Pons (tissue), 1 donor: ENCODE measurements around the gene ESPNL.
"Not testable (repeated sequence)": the region's sequence is repeated elsewhere in the genome, so short reads cannot be mapped to it uniquely, and the experiment has no call there.

Source experiments
- DNase-seq: peaks from one replicate; pipeline ENCODE4 v3.0.0-alpha.2; 2016; ENCODE audit warnings: low spot score

ESPNL gene

DNA sequence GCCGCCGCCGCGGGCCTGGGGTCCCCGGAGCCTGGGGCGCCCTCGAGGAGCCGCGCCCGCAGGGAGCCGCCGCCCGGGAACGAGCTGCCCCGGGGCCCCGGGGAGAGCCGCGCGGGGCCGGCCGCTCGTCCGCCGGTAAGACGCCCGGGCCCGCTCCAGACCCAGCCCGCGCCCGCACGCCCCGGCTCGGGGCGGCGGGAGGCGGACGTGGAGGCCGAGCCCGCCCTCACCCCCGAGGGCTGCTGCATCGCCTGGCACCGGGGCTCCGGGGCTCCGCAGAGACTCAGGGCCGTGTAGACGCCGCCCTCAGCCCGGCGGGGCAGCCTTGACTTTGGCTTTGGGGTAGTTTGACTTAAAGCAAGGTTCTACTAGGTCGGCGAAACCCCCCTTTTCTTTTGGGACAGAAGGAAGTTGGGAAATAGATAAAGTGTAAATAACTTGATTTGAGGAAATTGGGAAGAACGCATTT is 59.0 kb downstream of the ESPNL start:
- no peak for DNase-seq

DNA sequence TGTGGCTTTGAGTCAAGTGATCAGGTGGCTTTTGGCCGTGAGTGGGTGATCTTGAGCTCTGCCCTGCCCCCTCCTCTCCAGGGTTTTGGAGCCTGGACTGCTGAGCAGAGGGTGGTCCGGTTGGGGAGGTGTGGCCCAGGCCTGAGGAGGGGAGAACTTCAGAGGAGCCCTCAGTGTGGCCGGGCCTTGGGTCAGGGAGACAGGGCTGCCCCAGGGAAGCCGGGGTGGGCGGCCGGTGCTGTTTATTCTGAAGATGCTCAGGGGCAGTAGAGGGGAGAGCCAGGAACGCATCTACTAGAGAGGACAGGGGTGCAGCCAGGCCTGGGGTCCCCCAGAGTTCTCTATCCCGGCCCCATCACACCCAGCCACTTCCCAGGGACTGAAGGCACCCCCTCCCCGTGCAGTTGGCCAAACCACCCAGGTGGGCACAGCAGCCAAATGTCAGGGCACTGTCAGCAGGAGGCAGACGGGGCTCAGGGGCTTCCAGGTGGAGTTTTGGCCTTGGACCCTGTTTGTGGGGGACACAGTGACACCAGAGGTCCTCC is 59.6 kb downstream of the ESPNL start:
- no peak for DNase-seq

DNA sequence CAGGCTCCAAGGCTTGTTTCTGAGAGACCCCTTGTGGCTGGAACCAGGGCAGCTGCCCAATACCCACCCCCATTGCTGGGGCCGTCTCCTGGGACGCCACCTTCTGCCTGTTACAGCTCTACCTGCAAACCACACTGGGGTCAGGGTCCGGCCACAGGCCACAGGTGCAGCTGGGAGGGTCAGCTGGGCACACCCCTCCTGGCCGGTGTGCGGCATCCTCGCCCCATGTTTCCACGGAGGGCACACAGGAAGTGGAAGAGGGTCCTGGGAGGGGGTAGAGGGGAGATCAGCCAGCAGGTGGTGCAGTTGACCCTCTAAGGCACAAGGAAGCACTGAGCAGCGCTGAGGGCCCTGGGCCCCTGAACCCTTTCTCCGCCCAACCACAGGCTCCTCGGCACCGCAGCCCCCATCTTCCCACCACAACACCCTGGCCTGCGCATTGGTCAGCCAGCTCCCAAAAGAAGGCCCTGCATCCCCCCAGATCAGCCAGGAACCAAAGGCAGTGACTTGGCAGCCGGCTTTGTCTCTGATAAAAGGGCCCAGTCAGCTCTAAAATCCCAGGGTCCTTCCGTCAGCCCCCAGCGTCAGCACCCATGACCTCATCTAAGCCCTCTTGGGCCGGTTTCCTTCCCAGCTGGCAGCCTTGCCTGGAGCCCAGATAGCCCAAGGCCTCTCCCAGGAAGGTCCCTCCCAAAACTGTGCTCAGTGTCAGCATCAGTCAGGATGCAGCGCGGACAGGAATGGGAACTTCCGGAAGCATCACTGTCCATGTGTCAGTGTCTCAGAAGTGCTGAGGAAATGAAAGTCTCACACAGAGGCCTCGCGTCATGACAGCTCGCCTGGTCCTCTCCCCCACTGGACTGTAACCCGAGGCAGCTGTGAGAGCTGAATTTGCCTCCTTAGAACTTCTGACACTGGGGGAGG is 60.3 kb downstream of the ESPNL start:
- DNase-seq, result no peak

DNA sequence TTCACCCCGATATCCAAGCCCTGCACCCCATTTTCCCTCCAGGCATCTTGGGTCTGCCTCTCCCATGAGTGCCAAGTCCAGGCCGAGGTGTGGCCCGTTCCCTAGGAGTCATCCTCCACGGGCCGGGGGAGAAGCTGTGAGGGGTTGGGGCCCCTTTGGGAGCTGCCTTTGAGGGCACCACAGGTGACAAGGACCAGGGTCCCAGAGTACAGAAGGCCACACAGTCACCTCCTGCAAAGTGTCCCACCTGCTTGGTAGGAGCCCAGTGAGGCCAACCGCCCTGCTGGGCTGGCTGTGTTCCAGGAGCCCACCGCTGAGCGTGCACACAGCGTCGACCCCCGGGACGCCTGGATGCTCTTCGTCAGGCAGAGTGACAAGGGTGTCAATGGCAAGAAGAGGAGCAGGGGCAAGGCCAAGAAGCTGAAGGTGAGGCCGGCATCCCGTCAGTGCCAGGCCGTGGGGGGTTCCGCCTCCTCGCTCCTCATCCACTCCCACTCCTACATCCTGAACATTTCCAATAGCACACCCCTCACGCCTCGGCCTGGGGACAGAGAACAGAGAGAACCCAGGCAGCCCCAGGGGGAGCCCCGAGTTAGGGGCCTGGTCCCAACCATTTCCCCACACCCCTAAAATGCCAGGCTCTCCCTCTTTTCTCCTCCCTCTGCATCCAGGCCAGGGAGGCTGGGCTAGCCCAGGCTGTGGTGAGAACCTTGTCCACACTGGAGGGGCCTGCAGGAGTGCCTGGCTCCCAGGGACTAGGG is 61.3 kb downstream of the ESPNL start:
- no peak for DNase-seq

DNA sequence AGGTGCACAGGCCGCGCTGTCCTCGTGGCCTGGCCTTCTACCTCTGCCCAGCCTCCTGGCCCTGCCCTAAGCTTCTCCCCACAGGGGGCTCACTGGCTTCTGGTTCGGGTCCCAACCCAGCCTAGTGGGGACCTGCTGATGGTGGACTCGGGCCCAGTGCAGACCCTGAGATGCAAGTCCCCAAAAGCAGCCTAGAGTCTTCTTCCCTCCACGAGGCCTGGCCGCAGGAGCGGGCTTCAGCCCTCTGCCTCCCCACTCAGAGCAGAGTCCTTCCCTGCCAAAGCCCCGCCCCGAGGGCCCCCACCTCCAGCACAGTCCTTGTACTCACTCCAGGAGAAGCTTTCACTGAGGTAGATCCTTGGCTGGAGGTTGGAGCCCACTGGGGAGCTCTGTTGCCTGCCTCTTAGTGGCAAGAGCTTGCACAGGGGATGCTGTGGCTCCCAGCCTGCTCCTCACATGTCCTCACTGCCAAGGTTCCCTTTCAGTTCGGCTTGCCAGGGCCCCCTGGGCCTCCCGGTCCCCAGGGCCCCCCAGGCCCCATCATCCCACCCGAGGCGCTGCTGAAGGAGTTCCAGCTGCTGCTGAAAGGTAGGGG is 62.2 kb downstream of the ESPNL start:
- no peak for DNase-seq

DNA sequence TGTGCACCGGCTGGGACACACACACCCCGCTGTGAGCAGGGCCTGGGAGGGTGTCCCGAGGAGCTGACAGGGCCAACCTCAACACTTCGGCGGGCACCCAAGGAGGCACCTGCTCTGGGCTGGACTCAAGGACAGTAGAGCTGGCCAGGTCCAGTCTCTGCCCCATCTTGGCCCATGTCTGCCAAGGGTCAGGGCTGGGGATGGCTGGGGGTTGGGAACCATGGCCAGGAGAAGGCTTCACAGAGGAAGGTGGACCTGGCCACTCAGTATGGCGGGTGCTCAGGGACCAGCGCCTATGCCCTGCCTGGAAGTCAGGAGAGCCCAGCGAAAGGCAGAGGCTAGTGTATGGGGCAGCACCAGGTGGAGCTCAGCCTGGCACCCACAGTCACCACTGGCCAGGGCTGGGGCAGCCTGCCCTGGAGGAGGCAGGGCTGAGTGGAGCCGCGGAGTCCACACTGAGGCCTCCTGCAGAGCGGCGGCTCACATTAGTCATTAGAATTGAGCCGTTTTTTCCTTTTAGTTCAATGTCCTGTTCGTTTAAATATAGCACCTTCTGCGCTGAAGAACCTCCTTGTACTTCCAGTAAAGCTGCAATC is 62.8 kb downstream of the ESPNL start:
- no peak for DNase-seq

DNA sequence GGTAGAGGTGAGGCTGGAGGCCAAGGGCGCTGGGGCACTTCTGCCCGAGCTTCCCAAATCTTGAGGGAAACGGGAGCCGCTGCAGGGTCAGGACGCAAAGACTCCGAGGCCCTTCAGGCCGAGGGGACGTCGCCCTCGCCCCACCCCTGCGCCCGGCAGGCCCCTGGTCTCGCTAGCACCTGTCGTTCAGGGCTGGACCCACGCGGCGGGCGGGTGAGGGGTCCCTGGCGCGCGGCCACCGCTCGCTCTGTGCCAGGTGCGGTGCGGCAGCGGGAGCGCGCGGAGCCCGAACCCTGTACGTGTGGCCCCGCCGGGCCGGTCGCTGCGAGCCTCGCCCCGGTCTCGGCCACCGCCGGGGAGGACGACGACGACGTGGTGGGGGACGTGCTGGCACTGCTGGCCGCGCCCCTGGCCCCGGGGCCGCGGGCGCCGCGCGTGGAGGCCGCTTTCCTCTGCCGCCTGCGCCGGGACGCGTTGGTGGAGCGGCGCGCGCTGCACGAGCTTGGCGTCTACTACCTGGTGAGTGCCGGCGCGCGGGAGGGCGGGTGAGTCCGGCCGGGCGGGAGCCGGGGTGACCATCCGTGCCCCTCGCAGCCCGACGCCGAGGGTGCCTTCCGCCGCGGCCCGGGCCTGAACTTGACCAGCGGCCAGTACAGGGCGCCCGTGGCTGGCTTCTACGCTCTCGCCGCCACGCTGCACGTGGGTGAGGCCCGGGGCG is 63.5 kb downstream of the ESPNL start:
- DNase-seq, result no peak

DNA sequence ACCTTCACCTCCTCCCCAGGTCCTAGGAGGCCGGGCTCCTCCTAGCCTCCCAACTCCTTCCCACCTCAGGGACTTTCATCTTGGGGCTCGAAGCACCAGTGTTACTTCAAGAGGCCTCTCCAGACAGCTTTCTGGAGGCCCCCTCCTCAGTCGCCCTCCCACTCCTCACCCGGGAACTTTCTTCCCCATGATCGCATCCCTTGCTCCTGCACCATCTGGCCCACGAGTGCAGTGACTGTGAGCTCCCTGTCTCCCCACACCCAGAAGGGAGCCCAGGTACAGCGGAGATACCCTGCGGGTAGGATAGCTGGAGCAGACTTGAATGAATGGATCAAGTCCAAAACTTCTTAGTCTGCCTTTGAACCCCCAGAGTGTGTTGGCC is 64.8 kb downstream of the ESPNL start:
- DNase-seq, result no peak

DNA sequence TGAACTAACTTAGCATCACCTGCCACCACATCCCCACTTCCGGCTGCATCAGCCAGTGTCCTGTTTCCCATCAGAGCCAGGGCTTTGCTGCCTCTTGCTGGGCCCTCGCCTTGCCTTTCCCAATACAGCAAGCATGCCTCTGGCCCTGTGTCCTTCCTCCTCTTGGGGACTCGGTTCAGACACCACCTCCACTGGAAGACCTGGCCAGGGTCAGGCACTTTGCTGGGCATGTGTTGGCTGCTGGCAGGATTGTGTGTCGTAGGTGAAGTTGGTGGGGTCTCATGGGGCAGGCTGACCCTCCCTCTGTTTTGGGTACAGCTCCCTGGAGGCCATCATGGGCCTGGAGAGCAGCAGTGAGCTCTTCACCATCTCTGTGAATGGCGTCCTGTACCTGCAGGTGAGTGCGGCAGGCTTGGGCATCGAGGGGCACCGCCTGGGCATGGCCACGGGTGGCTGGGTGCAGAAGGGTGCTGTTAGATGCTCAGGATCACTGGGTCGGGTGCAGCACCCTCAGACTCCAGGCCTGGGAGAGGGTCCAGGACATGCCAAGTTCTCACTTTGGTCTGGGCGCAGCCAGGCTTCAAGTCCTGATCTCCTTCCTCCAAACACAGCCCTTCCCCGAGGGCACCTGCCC is 65.3 kb downstream of the ESPNL start:
- no peak for DNase-seq

DNA sequence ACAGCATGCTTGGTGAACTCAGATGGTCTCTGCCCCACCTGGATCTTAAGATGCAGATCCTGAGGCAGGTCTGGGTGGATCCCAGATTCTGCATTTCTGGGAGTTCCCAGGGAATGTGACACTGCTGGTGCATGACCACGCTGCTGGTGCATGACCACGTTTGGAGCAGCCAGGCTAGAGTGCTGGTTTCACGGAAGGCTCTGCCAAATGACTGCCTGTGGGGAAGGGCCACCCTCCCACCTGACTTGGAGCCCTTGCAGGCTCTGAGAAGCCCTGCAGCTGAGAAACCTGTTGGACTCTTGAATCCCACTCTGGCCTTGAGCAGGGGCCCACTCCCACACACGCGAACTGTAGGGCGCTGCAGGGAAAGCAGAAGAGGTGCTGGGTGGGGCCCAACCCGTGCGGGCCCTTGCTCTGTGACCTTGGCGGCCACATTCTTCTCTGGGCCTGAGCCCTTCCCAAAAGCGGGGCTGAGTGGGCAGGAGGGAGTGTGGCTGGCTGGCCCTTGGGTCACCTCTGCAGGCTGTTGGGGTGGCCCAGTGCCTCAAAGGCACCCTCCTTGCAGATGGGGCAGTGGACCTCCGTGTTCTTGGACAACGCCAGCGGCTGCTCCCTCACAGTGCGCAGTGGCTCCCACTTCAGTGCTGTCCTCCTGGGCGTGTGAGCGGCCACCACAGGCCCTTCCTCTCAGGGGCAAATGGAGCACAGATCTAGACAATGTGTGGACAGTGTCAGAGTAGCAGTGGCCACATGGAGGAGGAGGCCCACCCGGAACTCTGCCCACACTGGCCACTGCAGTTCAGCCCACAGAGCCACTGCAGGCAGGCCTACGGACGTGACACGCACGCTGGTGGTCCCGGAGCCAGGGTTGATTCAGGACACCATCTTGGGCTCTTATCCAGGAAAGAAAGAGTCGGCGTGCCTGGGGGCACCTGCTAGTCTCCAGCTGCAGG is 66.5 kb downstream of the ESPNL start:
- DNase-seq, result no peak

DNA sequence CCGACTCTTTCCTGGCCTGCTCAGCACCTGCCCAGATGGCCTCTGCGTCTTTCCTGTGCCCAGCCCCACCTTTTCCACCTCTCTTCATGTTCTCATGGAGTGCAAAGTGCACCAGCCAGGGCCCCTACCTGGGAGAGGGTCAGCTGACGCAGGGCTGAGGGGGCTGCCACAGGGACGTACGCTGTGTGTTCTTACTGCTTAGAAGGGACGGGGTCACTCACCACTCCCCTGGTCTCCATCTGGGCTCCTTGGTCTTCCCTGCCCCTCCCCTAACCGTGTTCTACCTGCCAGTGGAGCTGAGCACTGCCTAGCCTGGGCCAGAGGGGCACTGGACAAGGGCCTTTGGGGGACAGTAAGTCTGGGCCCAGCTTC is 67.2 kb downstream of the ESPNL start:
- no peak for DNase-seq

DNA sequence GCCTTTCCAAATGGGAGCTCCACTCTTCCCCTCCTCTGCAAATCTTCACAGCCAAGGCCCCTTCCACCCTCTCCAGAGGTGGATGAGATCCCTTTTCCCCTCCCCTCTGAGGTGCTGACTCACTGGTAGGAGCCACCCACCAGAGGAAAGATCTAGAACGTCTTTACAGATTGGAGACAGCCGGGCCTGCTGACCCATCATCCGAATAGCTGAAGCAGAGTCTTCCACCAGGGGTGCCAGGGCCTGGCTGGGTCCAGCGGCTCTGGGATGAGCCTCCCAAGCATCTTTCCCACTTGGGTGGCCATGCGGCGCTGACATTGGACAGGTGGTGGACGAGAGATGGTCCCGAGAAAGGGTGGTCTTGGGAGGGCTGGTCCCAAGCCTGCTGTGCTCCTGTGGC is 67.6 kb downstream of the ESPNL start:
- DNase-seq, result no peak

DNA sequence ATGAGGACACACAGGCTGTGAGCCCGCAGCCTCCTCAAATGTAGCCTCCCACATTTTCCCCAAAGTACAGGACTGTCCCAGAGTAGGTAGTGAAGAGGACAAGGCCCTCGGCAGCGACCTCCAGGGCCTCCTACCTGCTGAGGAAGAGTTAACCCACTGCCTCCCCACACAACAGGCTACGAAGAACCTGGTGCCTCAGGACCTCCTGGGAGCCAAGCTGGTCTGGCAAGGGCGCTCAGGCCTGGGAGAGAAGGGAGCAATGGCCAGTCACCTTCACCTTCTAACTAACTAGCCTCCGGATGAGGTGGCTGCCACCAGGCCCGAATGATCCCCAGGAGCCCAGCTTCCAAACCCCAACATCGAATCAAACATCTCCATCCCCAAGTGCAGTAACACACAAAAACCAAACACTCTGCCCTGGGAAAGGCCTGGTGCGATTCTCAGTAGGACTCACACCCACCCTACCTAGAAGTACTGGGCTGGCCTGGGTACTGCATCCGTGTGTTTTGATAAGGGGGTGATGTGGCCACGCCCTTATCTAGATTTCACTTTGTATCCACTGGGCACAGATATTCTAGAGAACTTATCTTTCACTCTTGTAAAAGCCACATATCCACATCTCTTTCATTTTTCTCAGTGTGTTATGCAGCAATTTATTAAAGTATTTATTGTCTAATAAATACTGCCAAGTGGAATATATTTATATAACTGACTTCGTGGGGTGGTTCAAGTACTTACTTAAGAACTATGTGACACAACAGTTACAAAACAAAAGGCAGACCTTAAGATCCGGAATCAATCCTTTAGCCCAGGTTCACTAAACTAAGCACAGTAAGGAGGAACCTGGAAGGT is 68.3 kb downstream of the ESPNL start:
- DNase-seq, result no peak

DNA sequence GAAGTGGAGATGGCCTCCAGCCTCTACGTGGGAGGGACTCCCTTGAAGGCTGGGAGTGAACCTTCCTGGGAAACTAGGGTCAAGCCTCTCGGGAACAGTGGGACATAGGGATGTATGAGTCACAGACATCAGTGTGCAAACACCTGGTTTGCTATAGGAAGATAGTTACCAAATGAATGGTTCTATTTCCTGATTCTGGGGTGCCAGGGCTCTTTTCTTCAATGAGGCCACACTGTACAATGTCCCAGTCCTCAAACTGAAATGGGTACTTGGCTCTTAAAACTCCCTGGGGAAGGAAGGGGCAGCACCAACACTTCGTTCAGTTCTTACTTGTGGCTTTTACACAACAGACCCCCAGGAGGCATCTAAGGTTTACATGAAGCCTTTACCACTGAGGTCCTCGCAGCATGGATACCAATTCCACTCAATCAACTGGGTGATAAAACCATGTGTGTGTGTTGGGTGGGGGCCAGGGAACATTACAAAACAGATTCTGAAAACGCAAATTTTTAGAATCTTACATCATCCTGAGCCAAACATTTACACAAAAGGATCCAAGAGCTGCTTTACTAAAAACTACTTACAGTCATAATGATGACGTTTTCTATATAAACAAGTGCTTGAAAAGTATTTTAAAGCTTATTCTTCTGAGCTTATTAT is 69.0 kb downstream of the ESPNL start:
- DNase-seq, result no peak

DNA sequence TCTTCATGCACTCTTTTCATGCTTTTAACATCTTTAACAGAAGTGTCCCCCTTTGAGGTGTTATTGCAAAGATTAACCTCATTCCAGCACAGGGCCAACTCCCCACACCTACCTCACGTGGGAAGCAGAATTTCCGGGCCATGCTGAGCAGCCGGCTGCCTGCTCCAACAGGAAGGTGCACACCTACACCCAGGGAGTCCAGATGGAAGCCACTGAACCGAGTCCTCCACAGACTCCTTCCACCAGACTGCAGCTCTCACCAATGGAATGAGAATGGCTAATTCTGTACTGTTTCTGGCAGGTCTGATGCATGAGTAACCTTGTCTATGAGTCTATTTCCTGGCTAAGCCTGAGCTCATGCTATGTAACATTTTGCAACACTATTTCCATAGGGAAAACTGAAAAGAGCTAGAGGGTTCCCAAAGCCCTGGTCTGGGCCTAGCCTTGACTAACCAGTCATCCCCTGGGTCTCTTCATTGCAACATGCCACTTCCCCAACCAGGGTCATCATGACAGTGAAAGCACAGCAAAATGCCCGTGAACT is 69.6 kb downstream of the ESPNL start:
- no peak for DNase-seq

DNA sequence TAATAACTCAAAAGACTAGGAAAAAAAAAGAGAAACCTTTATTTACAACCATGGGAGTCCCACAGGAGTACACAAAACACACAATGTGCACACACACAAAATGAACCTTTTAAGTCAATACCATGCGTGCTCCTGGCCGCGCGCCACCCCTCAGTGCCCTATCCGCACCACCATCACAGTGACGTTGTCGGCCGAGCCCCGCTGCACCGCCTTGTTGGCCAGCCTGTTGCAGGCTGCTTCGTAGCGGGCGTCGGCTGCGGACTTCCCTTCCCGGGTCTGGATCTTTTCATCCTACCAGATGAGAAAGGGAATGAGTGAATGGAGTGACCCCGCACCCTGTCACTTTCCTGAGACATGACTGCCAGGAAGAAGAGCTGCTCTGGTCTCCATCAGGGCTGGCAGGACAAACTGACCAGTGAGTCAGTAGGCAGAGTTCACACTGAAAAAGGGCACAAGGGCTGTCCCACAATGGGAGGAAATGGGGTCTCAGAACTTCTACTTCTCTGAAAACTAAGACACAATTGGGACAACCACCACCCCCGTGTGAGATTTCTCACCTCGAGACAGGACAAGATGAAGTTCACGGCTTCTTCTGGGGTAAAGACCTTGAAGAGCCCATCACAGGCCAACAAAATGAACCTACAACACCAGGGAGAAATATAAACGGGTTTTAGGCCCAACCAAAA is 70.4 kb downstream of the ESPNL start:
- no peak for DNase-seq

DNA sequence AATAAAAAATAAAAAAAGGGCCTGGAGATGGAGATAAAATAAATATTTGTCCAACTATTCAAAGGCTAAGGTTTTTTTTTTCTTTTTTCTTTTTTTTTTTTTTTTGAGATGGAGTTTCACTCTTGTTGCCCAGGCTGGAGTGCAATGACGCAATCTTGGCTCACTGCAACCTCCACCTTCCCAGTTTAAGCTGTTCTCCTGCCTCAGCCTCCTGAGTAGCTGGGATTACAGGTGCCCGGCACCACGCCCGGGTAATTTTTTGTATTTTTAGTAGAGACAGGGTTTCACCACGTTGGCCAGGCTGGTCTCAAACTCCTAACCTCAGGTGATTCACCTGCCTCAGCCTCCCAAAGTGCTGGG is 70.9 kb downstream of the ESPNL start:
- DNase-seq, result not testable (repeated sequence)
